Body of pancreas (tissue), 4 donors: ENCODE results near the gene CCDC102B. TPM values are rescaled to one million over a fixed set of nuclear protein-coding genes. Genes with fewer than 3 reads are reported as not detected.

ENCODE experiments used
- ATAC-seq: fragments of 150-250 bp; one replicate; pipeline ENCODE4 v1.9.1; 2016
- DNase-seq, 4 donors: peaks; one replicate each; pipeline ENCODE4 v3.0.0-alpha.2; 2019
- H3K27ac ChIP-seq, 4 donors: fragments of 200-600 bp; sonication (generic); 1 replicate in 3 of 4; 2 replicates in 1 of 4; pipeline versions ENCODE4 v1.5.1 to v1.6.1; 2016 to 2019; ENCODE audit warnings: mild to moderate bottlenecking in 1 of 4, mixed read lengths in 1 of 4, moderate library complexity in 1 of 4
- H3K27me3 ChIP-seq, 2 donors: fragments of 200-600 bp; sonication (generic); one replicate each; pipeline ENCODE4 v1.6.0; 2016; ENCODE audit warnings: mild to moderate bottlenecking in 1 of 2
- H3K36me3 ChIP-seq, 2 donors: fragments of 200-600 bp; sonication (generic); replicated peaks in 1 of 2; 2 replicates each; pipeline ENCODE4 v1.5.1; 2016; ENCODE audit warnings: low read depth in 2 of 2; ENCODE audit not compliant: insufficient read depth in 1 of 2
- H3K4me1 ChIP-seq: fragments of 200-600 bp; sonication (generic); one replicate; pipeline ENCODE4 v1.6.0; 2016
- H3K4me3 ChIP-seq, 2 donors: fragments of 200-600 bp; sonication (generic); 1 replicate in 1 of 2; 2 replicates in 1 of 2; pipeline ENCODE4 v1.5.1; 2016 to 2019
- H3K9me3 ChIP-seq, 3 donors: fragments of 200-600 bp; sonication (generic); 1 replicate in 2 of 3; 2 replicates in 1 of 3; pipeline ENCODE4 v1.5.1; 2016
- CTCF ChIP-seq, 7 experiments: fragments of 450-650 bp in 4 of 7; fragments of 200-600 bp in 3 of 7; sonication (generic) in 3 of 7; IDR thresholded peaks; one replicate each; pipeline ENCODE4 v1.5.1; 2016 to 2019; ENCODE audit warnings: antibody characterized with exemption in 7 of 7
- POLR2A ChIP-seq, 3 donors: fragments of 450-650 bp; IDR thresholded peaks; one replicate each; pipeline ENCODE4 v1.6.1; 2016; ENCODE audit warnings: antibody characterized with exemption in 3 of 3, mild to moderate bottlenecking in 2 of 3
- WGBS, 2 donors: methylation state at CpG; one replicate each; pipeline ENCODE4 v1.1.5; 2017; 5-methylcytosine and 5-hydroxymethylcytosine counted together
- intact Hi-C: fragments of 100-400 bp; cut with DNase I; formaldehyde crosslinking; loops from one replicate; pipeline ENCODE4 v1.15.1; 2023
- total RNA-seq, 2 donors: library from RNA; depleted of rRNA; stranded (reverse); fragments of >200 nt; gene quantifications; one replicate each; pipeline ENCODE4 v1.1.0, GENCODE V29; 2016

CCDC102B gene
- total RNA-seq, 2 donors from 2014 or later: 4.9 to 6.3 TPM

GRCh38 chr18:68991286-68991685 lies 193.4 kb downstream of the CCDC102B start:
- TF ChIP-seq POLR2A (IDR thresholded peaks at IDR 0.05): no peak
- TF ChIP-seq CTCF (IDR thresholded peaks at IDR 0.05): no peak
- Histone ChIP-seq H3K36me3 (no peaks in the 10 kb centered on the region), H3K27ac (no peak overlapping the region), H3K27me3 (no peaks in the 10 kb centered on the region), H3K4me3 (no peak overlapping the region), H3K4me1 (no peaks in the 10 kb centered on the region), H3K9me3 (no peaks in the 10 kb centered on the region)
- intact Hi-C loops: no loop called here
- ATAC-seq (no peak), DNase-seq (no peak)

GRCh38 chr18:68992719-68993482 lies 195.0 kb downstream of the CCDC102B start:
- H3K4me3 ChIP-seq: no peak overlapping the region
- no peak overlapping the region for H3K27ac ChIP-seq
- intact Hi-C loops: no loop called here
- no peaks in the 10 kb centered on the region for H3K9me3 ChIP-seq
- WGBS, 2 donors: 53 to 80% methylated on average over 10 to 12 of the region's 12 CpGs
- TF ChIP-seq POLR2A (IDR thresholded peaks at IDR 0.05) (no peak), CTCF (IDR thresholded peaks at IDR 0.05) (no peak)
- no peaks in the 10 kb centered on the region for H3K27me3 ChIP-seq
- DNase-seq (no peak), ATAC-seq (no peak)
- H3K36me3 ChIP-seq: no peaks in the 10 kb centered on the region
- no peaks in the 10 kb centered on the region for H3K4me1 ChIP-seq

- ATAC-seq: no peak
- DNase-seq: no peak
- H3K27me3 ChIP-seq: no peaks in the 10 kb centered on the region
- no peaks in the 10 kb centered on the region for H3K4me1 ChIP-seq
- H3K4me3 ChIP-seq: no peak overlapping the region
- no peaks in the 10 kb centered on the region for H3K9me3 ChIP-seq
- 57 to 63% methylated on average over 3 to 4 of the region's 4 CpGs for WGBS, 2 donors
- H3K36me3 ChIP-seq: no peaks in the 10 kb centered on the region
- H3K27ac ChIP-seq: no peak overlapping the region
- TF ChIP-seq POLR2A (IDR thresholded peaks at IDR 0.05) (no peak), CTCF (IDR thresholded peaks at IDR 0.05) (no peak)
- intact Hi-C loops: no loop called here
Observed at GRCh38 chr18:68995675-68996074, 197.8 kb downstream of the CCDC102B start.

- Histone ChIP-seq H3K27me3 (no peaks in the 10 kb centered on the region), H3K36me3 (no peaks in the 10 kb centered on the region), H3K9me3 (no peaks in the 10 kb centered on the region), H3K4me3 (no peak overlapping the region), H3K27ac (no peak overlapping the region), H3K4me1 (no peaks in the 10 kb centered on the region)
- WGBS, 2 donors: 40 to 41% methylated on average over 3 of the region's 3 CpGs
- ATAC-seq (no peak), DNase-seq (no peak)
- no peak for TF ChIP-seq POLR2A (IDR thresholded peaks at IDR 0.05)
- TF ChIP-seq CTCF (IDR thresholded peaks at IDR 0.05): no peak
- intact Hi-C loops: no loop called here
Observed at GRCh38 chr18:68997845-68998244, 200.0 kb downstream of the CCDC102B start.

GRCh38 chr18:69000366-69000765 lies 202.5 kb downstream of the CCDC102B start:
- no peak for DNase-seq
- no peaks in the 10 kb centered on the region for H3K9me3 ChIP-seq
- H3K4me1 ChIP-seq: no peaks in the 10 kb centered on the region
- no peaks in the 10 kb centered on the region for H3K27me3 ChIP-seq
- intact Hi-C loops: no loop called here
- H3K4me3 ChIP-seq: no peak overlapping the region
- TF ChIP-seq POLR2A (IDR thresholded peaks at IDR 0.05): no peak
- TF ChIP-seq CTCF (IDR thresholded peaks at IDR 0.05): no peak
- WGBS, 2 donors: 54 to 73% methylated on average over 1 of the region's 1 CpG
- no peak for ATAC-seq
- H3K36me3 ChIP-seq: no peaks in the 10 kb centered on the region
- H3K27ac ChIP-seq: no peak overlapping the region
